ENCODE measurements around the gene ZFPL1.
A peak's percentile ranks its signal among the peaks of the same experiment; 100 is the strongest.

Gene ZFPL1

GRCh38 chr11:65107751-65108468 is 23.9 kb downstream of the ZFPL1 start:
- TF ChIP-seq CTCF (IDR thresholded peaks at IDR 0.05; ENCODE audit: control insufficient read depth, extremely low read depth, insufficient read depth) = no peak
- no peak for DNase-seq (ENCODE audit: low read depth)
- peak overlapping the region; percentile 53 for H3K4me3 ChIP-seq (ENCODE audit: low read depth, low read length)

GRCh38 chr11:65108469-65109123 is 24.6 kb downstream of the ZFPL1 start:
- peak; percentile 97 for DNase-seq (ENCODE audit: low read depth)
- TF ChIP-seq CTCF (IDR thresholded peaks at IDR 0.05; ENCODE audit: control insufficient read depth, extremely low read depth, insufficient read depth) = no peak
- peak overlapping the region; percentile 53 for H3K4me3 ChIP-seq (ENCODE audit: low read depth, low read length)

- peak overlapping the region; percentile 53 for H3K4me3 ChIP-seq (ENCODE audit: low read depth, low read length)
- no peak for DNase-seq (ENCODE audit: low read depth)
- TF ChIP-seq CTCF (IDR thresholded peaks at IDR 0.05; ENCODE audit: control insufficient read depth, extremely low read depth, insufficient read depth) = no peak
These were observed 25.5 kb downstream of the ZFPL1 start for GRCh38 chr11:65109231-65110198.

- peak; percentile 83 for TF ChIP-seq CTCF (IDR thresholded peaks at IDR 0.05; ENCODE audit: control insufficient read depth, extremely low read depth, insufficient read depth)
- no peak overlapping the region for H3K4me3 ChIP-seq (ENCODE audit: low read depth, low read length)
- DNase-seq (ENCODE audit: low read depth) = no peak
These were observed 26.4 kb downstream of the ZFPL1 start for GRCh38 chr11:65110354-65110861.

- DNase-seq (ENCODE audit: low read depth) = no peak
- peak overlapping the region; percentile 95 for H3K4me3 ChIP-seq (ENCODE audit: low read depth, low read length)
- TF ChIP-seq CTCF (IDR thresholded peaks at IDR 0.05; ENCODE audit: control insufficient read depth, extremely low read depth, insufficient read depth) = no peak
These were observed 27.2 kb downstream of the ZFPL1 start for GRCh38 chr11:65111159-65111743.

Measured in LNCaP clone FGC (cell line).